Neural progenitor cell (in vitro differentiated cells): ENCODE results near the gene GBX2. TPM values are rescaled to one million over a fixed set of nuclear protein-coding genes. Genes with fewer than 3 reads are reported as not detected.
A peak's percentile ranks its signal among the peaks of the same experiment; 100 is the strongest.

Experiments
- DNase-seq: peaks from one replicate; pipeline ENCODE4 v3.0.0-alpha.2; 2016; ENCODE audit warnings: low spot score
- H2AFZ ChIP-seq: fragments of 200-600 bp; sonication (generic); replicated peaks from 2 replicates; pipeline ENCODE4 v1.6.1; 2016; ENCODE audit warnings: antibody characterized with exemption
- H3F3A ChIP-seq: fragments of 200-600 bp; sonication (generic); 2 replicates; pipeline ENCODE4 v1.6.1; 2016; ENCODE audit warnings: antibody characterized with exemption, low read depth
- H3K27ac ChIP-seq: fragments of 200-600 bp; sonication (generic); 2 replicates; pipeline ENCODE4 v1.5.1; 2016; ENCODE audit warnings: mild to moderate bottlenecking
- H3K27me3 ChIP-seq: fragments of 200-600 bp; sonication (generic); 2 replicates; pipeline ENCODE4 v1.6.1; 2016; ENCODE audit warnings: mild to moderate bottlenecking, moderate library complexity
- H3K36me3 ChIP-seq: fragments of 200-600 bp; sonication (generic); 2 replicates; pipeline ENCODE4 v1.5.1; 2016
- H3K4me1 ChIP-seq: fragments of 200-600 bp; sonication (generic); 2 replicates; pipeline ENCODE4 v1.6.1; 2016; ENCODE audit warnings: mixed run types
- H3K4me2 ChIP-seq: fragments of 200-600 bp; sonication (generic); 2 replicates; pipeline ENCODE4 v1.6.1; 2016
- H3K4me3 ChIP-seq: fragments of 200-600 bp; sonication (generic); 2 replicates; pipeline ENCODE4 v1.5.1; 2016
- H3K79me2 ChIP-seq: fragments of 200-600 bp; sonication (generic); 2 replicates; pipeline ENCODE4 v1.6.1; 2016; ENCODE audit warnings: low read depth
- H3K9ac ChIP-seq: fragments of 200-600 bp; sonication (generic); 2 replicates; pipeline ENCODE4 v1.6.1; 2016
- H3K9me3 ChIP-seq: fragments of 200-600 bp; sonication (generic); 2 replicates; pipeline ENCODE4 v1.5.1; 2016; ENCODE audit warnings: low read depth
- H4K20me1 ChIP-seq: fragments of 200-600 bp; sonication (generic); 2 replicates; pipeline ENCODE4 v1.6.1; 2016; ENCODE audit warnings: low read depth
- H3K27ac Mint-ChIP-seq: 3 replicates; pipeline ENCODE4 v1.8.0; 2021; ENCODE audit warnings: mixed read lengths
- H3K27me3 Mint-ChIP-seq: 2 replicates; pipeline ENCODE4 v1.8.0; 2022; ENCODE audit warnings: low read depth, mild to moderate bottlenecking, inconsistent platforms, moderate library complexity, mixed read lengths; ENCODE audit not compliant: insufficient read depth
- H3K36me3 Mint-ChIP-seq: 3 replicates; pipeline ENCODE4 v1.8.0; 2021; ENCODE audit warnings: mixed read lengths
- H3K4me1 Mint-ChIP-seq: 3 replicates; pipeline ENCODE4 v1.8.0; 2021; ENCODE audit warnings: mixed read lengths
- H3K4me3 Mint-ChIP-seq: 3 replicates; pipeline ENCODE4 v1.8.0; 2021; ENCODE audit warnings: mild to moderate bottlenecking, moderate library complexity, mixed read lengths
- H3K9me3 Mint-ChIP-seq: 3 replicates; pipeline ENCODE4 v1.8.0; 2020; ENCODE audit warnings: mixed read lengths
- EZH2 ChIP-seq: fragments of 200-600 bp; sonication (generic); IDR thresholded peaks from 2 replicates; pipeline ENCODE4 v1.6.1; 2017; ENCODE audit warnings: antibody characterized with exemption, mild to moderate bottlenecking, moderate library complexity
- EZH2phosphoT487 ChIP-seq: fragments of 200-600 bp; sonication (generic); IDR thresholded peaks from 2 replicates; pipeline ENCODE4 v1.6.1; 2017; ENCODE audit warnings: antibody characterized with exemption
- total RNA-seq: library from RNA; depleted of rRNA; stranded (reverse); fragments of >200 nt; gene quantifications from 2 replicates; pipeline ENCODE4 v1.2.3, GENCODE V29; 2015; ENCODE audit warnings: low replicate concordance
- TF ChIP-seq, protein P1 (sequence below): fragments of 200-600 bp; sonication (generic); IDR thresholded peaks from 2 replicates; pipeline ENCODE4 v1.5.1; 2017; ENCODE audit warnings: antibody characterized with exemption, mild to moderate bottlenecking

The GBX2 gene
- total RNA-seq, 1 donor from 2014 or later = not detected

DNA sequence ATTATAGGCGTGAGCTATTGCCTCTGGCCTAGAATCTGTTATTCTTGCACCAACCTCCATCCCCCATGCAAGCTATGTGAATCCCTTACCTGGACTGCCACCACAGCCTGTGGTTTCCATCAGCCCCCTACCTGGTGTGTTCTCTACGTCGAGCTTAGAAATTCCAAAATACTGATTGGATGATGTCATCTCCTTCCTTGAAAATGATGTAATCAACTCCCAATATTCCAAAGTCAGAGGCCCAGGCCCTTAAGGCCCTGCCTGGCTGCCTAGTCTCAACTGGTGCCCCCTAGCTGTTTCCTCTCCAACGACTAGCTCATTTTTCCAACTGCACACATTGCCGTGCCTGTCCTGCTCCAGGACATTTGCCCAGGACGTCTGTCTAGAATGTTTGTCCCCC is 41.3 kb upstream of the GBX2 start:
- H3K4me3 Mint-ChIP-seq = no peak overlapping the region
- DNase-seq = peak; percentile 15

DNA sequence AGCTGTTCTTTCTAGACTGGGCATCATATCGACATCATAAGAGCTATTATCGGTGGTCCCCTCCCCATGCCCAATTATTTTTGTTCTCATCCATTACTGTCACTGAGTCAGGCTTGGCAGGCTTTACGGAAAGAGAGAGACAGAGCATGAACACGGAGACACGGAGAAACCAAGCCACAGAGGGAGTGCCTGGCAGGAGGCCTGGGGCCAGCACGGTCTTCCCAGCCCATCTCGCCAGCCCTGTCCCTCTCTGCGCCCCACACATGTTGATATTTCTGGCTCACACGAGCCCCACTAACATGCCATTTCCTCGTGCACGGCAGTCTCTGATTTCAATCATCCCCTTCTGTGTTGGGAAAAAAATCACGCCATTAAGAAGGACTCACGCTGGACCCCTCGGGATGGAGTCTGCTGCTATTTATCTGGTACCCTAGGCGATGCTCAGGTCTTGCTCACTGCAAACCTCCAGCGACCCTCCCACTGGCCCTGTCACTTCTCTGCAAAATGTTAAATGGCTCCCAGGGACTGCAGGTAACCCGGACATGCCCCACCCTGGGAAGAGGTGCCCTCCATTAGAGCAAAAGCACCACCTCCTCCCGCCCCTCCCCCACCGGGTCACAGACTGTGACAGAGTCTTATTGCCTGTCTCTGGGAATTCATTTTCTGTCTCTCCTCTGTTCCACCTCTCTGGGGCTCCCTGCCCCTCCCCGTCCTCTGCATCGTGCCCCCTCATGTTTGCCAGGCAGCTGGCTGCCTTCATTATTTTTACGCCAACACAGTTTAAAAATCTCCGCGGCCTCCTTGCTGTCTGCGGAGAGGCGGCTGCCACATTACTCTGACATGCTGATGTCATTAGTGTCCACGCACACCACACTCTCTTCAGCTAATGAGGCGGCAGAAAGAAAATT is 40.1 kb upstream of the GBX2 start:
- Histone ChIP-seq H2AFZ (no peak overlapping the region), H3K4me2 (no peak overlapping the region), H3K36me3 (no peaks in the 10 kb centered on the region), H3K4me1 (peaks cover 3% of the 10 kb centered on the region), H3F3A (no peaks in the 10 kb centered on the region), H3K79me2 (no peaks in the 10 kb centered on the region), H3K27me3 (no peaks in the 10 kb centered on the region), H4K20me1 (no peaks in the 10 kb centered on the region), H3K4me3 (no peak overlapping the region), H3K9ac (no peak overlapping the region), H3K9me3 (no peaks in the 10 kb centered on the region), H3K27ac (no peak overlapping the region)
- peaks cover 6% of the 10 kb centered on the region for H3K27me3 Mint-ChIP-seq
- peaks cover 26% of the 10 kb centered on the region for H3K4me1 Mint-ChIP-seq
- no peak overlapping the region for H3K4me3 Mint-ChIP-seq
- TF ChIP-seq EZH2phosphoT487 (no peak), EZH2 (no peak)
- TF ChIP-seq, protein P1, sequence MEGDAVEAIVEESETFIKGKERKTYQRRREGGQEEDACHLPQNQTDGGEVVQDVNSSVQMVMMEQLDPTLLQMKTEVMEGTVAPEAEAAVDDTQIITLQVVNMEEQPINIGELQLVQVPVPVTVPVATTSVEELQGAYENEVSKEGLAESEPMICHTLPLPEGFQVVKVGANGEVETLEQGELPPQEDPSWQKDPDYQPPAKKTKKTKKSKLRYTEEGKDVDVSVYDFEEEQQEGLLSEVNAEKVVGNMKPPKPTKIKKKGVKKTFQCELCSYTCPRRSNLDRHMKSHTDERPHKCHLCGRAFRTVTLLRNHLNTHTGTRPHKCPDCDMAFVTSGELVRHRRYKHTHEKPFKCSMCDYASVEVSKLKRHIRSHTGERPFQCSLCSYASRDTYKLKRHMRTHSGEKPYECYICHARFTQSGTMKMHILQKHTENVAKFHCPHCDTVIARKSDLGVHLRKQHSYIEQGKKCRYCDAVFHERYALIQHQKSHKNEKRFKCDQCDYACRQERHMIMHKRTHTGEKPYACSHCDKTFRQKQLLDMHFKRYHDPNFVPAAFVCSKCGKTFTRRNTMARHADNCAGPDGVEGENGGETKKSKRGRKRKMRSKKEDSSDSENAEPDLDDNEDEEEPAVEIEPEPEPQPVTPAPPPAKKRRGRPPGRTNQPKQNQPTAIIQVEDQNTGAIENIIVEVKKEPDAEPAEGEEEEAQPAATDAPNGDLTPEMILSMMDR = no peak
- H3K9me3 Mint-ChIP-seq = peaks cover 8% of the 10 kb centered on the region
- peak overlapping the region; percentile 9 for H3K27ac Mint-ChIP-seq
- DNase-seq = no peak
- H3K36me3 Mint-ChIP-seq = peaks cover 2% of the 10 kb centered on the region

More for the DNA sequence above, 41.3 kb upstream of the GBX2 start:
- no peak overlapping the region for H3K9ac ChIP-seq
- H3K36me3 Mint-ChIP-seq = peaks cover 2% of the 10 kb centered on the region
- no peaks in the 10 kb centered on the region for H3K36me3 ChIP-seq
- no peaks in the 10 kb centered on the region for H4K20me1 ChIP-seq
- H3K27me3 Mint-ChIP-seq = peaks cover 6% of the 10 kb centered on the region
- no peaks in the 10 kb centered on the region for H3K79me2 ChIP-seq
- H3K27me3 ChIP-seq = no peaks in the 10 kb centered on the region
- H3K9me3 ChIP-seq = no peaks in the 10 kb centered on the region
- H3F3A ChIP-seq = no peaks in the 10 kb centered on the region
- no peak overlapping the region for H3K27ac ChIP-seq
- H3K4me1 ChIP-seq = peaks cover 3% of the 10 kb centered on the region
- TF ChIP-seq, protein P1 = peak; percentile 11
- TF ChIP-seq EZH2phosphoT487 (no peak), EZH2 (no peak)
- no peak overlapping the region for H3K4me2 ChIP-seq
- H3K9me3 Mint-ChIP-seq = peaks cover 8% of the 10 kb centered on the region
- no peak overlapping the region for H3K27ac Mint-ChIP-seq
- peaks cover 26% of the 10 kb centered on the region for H3K4me1 Mint-ChIP-seq
- H2AFZ ChIP-seq = no peak overlapping the region
- H3K4me3 ChIP-seq = no peak overlapping the region

DNA sequence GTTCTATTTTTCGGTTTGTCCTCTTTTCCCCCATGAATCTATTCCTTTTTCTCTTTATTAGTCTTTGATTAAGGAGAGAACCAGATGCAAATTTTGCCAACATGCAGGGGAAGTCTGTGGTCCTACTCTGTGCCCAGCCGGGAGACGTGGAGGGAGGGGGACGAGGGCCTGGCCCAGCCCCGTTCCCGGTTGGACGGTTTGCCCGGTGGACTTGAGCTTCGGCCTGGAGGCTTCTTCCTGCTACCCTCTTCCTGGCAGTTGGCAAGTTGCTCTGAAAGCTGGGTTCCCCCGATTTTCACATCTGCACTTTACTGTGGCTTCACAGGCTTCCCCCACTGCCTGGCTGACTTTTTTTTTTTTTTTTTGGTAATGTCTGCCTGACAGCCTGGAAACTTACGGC is 39.3 kb upstream of the GBX2 start:
- Histone ChIP-seq H3K9ac (no peak overlapping the region), H3K79me2 (no peaks in the 10 kb centered on the region), H3K4me3 (no peak overlapping the region), H3F3A (no peaks in the 10 kb centered on the region), H3K4me2 (no peak overlapping the region), H2AFZ (no peak overlapping the region), H3K27ac (no peak overlapping the region), H3K27me3 (no peaks in the 10 kb centered on the region), H3K9me3 (no peaks in the 10 kb centered on the region), H3K4me1 (peaks cover 3% of the 10 kb centered on the region), H4K20me1 (no peaks in the 10 kb centered on the region), H3K36me3 (no peaks in the 10 kb centered on the region)
- TF ChIP-seq EZH2phosphoT487 (no peak), EZH2 (no peak)
- TF ChIP-seq, protein P1 = no peak
- Mint-ChIP-seq H3K36me3 (peaks cover 2% of the 10 kb centered on the region), H3K9me3 (peaks cover 8% of the 10 kb centered on the region), H3K27ac (no peak overlapping the region), H3K4me3 (no peak overlapping the region), H3K27me3 (peaks cover 6% of the 10 kb centered on the region), H3K4me1 (peaks cover 26% of the 10 kb centered on the region)
- no peak for DNase-seq
